ENCODE data around the gene PSMD7. TPM values are rescaled to one million over a fixed set of nuclear protein-coding genes. Genes with fewer than 3 reads are reported as not detected.
A peak's percentile ranks its signal among the peaks of the same experiment; 100 is the strongest.

Gene PSMD7
- total RNA-seq, 2 donors from 2014 or later, result 20.1 to 32.4 TPM

DNA sequence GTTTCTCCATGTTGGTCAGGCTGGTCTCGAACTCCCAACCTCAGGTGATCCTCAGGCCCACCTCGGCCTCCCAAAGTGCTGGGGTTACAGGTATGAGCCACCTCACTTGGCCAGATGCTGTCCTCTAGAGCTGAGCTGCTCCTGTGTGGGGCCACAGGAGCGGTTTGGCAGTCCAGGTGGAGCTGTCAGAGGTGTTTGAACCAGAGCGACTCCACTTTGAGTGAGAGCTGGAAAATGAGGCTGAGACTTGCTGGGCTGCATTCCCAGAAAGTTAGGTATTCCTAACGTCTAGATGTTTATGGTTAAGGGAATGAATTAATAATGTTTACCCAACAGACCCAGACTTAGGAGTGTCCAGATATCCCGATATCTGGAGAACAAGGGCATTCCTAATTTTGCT is 16.8 kb upstream of the PSMD7 start:
- DNase-seq (peak in 1 of 4 donors; percentile 19), ATAC-seq (no peak)
- WGBS, 2 donors, result 61 to 63% methylated on average over 5 to 6 of the region's 6 CpGs
- no peaks in the 10 kb centered on the region for H3K27me3 ChIP-seq
- peaks cover 7% of the 10 kb centered on the region for H3K4me1 ChIP-seq
- no peak overlapping the region for H3K4me3 ChIP-seq
- no peaks in the 10 kb centered on the region for H3K9me3 ChIP-seq
- no peaks in the 10 kb centered on the region for H3K36me3 ChIP-seq (replicated peaks in 1 of 2; ENCODE audit: insufficient read depth in 1 of 2, low read depth in 2 of 2)
- no peak overlapping the region for H3K27ac ChIP-seq
- intact Hi-C loops (cut with DNase I), result no loop called here
- no peak for TF ChIP-seq POLR2A (IDR thresholded peaks at IDR 0.05)
- TF ChIP-seq, protein P1, sequence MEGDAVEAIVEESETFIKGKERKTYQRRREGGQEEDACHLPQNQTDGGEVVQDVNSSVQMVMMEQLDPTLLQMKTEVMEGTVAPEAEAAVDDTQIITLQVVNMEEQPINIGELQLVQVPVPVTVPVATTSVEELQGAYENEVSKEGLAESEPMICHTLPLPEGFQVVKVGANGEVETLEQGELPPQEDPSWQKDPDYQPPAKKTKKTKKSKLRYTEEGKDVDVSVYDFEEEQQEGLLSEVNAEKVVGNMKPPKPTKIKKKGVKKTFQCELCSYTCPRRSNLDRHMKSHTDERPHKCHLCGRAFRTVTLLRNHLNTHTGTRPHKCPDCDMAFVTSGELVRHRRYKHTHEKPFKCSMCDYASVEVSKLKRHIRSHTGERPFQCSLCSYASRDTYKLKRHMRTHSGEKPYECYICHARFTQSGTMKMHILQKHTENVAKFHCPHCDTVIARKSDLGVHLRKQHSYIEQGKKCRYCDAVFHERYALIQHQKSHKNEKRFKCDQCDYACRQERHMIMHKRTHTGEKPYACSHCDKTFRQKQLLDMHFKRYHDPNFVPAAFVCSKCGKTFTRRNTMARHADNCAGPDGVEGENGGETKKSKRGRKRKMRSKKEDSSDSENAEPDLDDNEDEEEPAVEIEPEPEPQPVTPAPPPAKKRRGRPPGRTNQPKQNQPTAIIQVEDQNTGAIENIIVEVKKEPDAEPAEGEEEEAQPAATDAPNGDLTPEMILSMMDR (IDR thresholded peaks at IDR 0.05), result no peak

- Histone ChIP-seq H3K36me3 (replicated peaks in 1 of 2; ENCODE audit: insufficient read depth in 1 of 2, low read depth in 2 of 2) (no peaks in the 10 kb centered on the region), H3K27ac (no peak overlapping the region), H3K4me1 (peaks cover under 1% of the 10 kb centered on the region), H3K9me3 (no peaks in the 10 kb centered on the region), H3K4me3 (no peak overlapping the region), H3K27me3 (no peaks in the 10 kb centered on the region)
- TF ChIP-seq, protein P1 (IDR thresholded peaks at IDR 0.05), result no peak
- no peak for TF ChIP-seq POLR2A (IDR thresholded peaks at IDR 0.05)
- ATAC-seq (no peak), DNase-seq (no peak)
- intact Hi-C loops (cut with DNase I), result no loop called here
- WGBS, 2 donors, result 78 to 79% methylated on average over 5 of the region's 5 CpGs
Observed at GRCh38 chr16:74280448-74280847, 16.2 kb upstream of the PSMD7 start.

- Histone ChIP-seq H3K4me3 (no peak overlapping the region), H3K27me3 (no peaks in the 10 kb centered on the region), H3K27ac (no peak overlapping the region), H3K36me3 (replicated peaks in 1 of 2; ENCODE audit: insufficient read depth in 1 of 2, low read depth in 2 of 2) (no peaks in the 10 kb centered on the region), H3K4me1 (no peaks in the 10 kb centered on the region), H3K9me3 (no peaks in the 10 kb centered on the region)
- intact Hi-C loops (cut with DNase I), result no loop called here
- no peak for DNase-seq
- ATAC-seq, result no peak
- WGBS, 2 donors, result 77 to 78% methylated on average over 1 of the region's 1 CpG
- TF ChIP-seq POLR2A (IDR thresholded peaks at IDR 0.05), result no peak
- TF ChIP-seq, protein P1 (IDR thresholded peaks at IDR 0.05), result no peak
Observed at GRCh38 chr16:74281300-74281699, 15.3 kb upstream of the PSMD7 start.

- no peaks in the 10 kb centered on the region for H3K4me1 ChIP-seq
- no peaks in the 10 kb centered on the region for H3K27me3 ChIP-seq
- DNase-seq (no peak), ATAC-seq (no peak)
- H3K27ac ChIP-seq, result no peak overlapping the region
- intact Hi-C loops (cut with DNase I), result no loop called here
- H3K4me3 ChIP-seq, result no peak overlapping the region
- TF ChIP-seq POLR2A (IDR thresholded peaks at IDR 0.05), result no peak
- TF ChIP-seq, protein P1 (IDR thresholded peaks at IDR 0.05), result no peak
- WGBS, 2 donors, result 86 to 87% methylated on average over 4 of the region's 4 CpGs
- no peaks in the 10 kb centered on the region for H3K36me3 ChIP-seq (replicated peaks in 1 of 2; ENCODE audit: insufficient read depth in 1 of 2, low read depth in 2 of 2)
- H3K9me3 ChIP-seq, result no peaks in the 10 kb centered on the region
Observed at GRCh38 chr16:74283716-74284115, 12.9 kb upstream of the PSMD7 start.

- intact Hi-C loops (cut with DNase I), result no loop called here
- H3K4me1 ChIP-seq, result no peaks in the 10 kb centered on the region
- no peak for DNase-seq
- H3K27ac ChIP-seq, result no peak overlapping the region
- no peak for ATAC-seq
- WGBS, 2 donors, result 92 to 97% methylated on average over 4 to 7 of the region's 7 CpGs
- TF ChIP-seq, protein P1 (IDR thresholded peaks at IDR 0.05), result no peak
- TF ChIP-seq POLR2A (IDR thresholded peaks at IDR 0.05), result no peak
- no peaks in the 10 kb centered on the region for H3K36me3 ChIP-seq (replicated peaks in 1 of 2; ENCODE audit: insufficient read depth in 1 of 2, low read depth in 2 of 2)
- H3K4me3 ChIP-seq, result no peak overlapping the region
- H3K27me3 ChIP-seq, result no peaks in the 10 kb centered on the region
- peaks cover 0 to 8% (median 0%) of the 10 kb centered on the region in 3 donors for H3K9me3 ChIP-seq
Observed at GRCh38 chr16:74288065-74288464, 8.5 kb upstream of the PSMD7 start.
